Activated CD4-positive, alpha-beta T cell treated with anti-CD3 and anti-CD28 coated beads, Interleukin-2, amount 50 U/mL, for 4 hours (primary cell): ENCODE results near the gene MTLN.
"Not testable (repeated sequence)": the region's sequence is repeated elsewhere in the genome, so short reads cannot be mapped to it uniquely, and the experiment has no call there.

Source experiments
- DNase-seq, 2 experiments: peaks; one replicate each; pipeline ENCODE4 v3.0.0-alpha.2; 2020

MTLN gene

GRCh38 chr2:110198016-110198415 is 14.3 kb downstream of the MTLN start:
- DNase-seq, result no peak

GRCh38 chr2:110197452-110197851 is 14.9 kb downstream of the MTLN start:
- DNase-seq, result no peak

- not testable (repeated sequence) for DNase-seq
These were observed 22.2 kb downstream of the MTLN start for GRCh38 chr2:110190169-110190568.

GRCh38 chr2:110182449-110182848 is 29.9 kb downstream of the MTLN start:
- no peak for DNase-seq

GRCh38 chr2:110180036-110180435 is 32.3 kb downstream of the MTLN start:
- no peak for DNase-seq

- DNase-seq, result no peak
These were observed 38.8 kb downstream of the MTLN start for GRCh38 chr2:110173523-110173922.

- DNase-seq, result no peak
These were observed 39.8 kb downstream of the MTLN start for GRCh38 chr2:110172506-110172905.

- no peak for DNase-seq
These were observed 42.2 kb downstream of the MTLN start for GRCh38 chr2:110170102-110170501.

GRCh38 chr2:110167326-110168000 is 44.9 kb downstream of the MTLN start:
- DNase-seq, result no peak

- no peak for DNase-seq
These were observed 46.1 kb downstream of the MTLN start for GRCh38 chr2:110166266-110166665.
